Measurements from ENCODE around the gene FAM216B.
"Not testable (repeated sequence)": the region's sequence is repeated elsewhere in the genome, so short reads cannot be mapped to it uniquely, and the experiment has no call there.

The FAM216B gene

GRCh38 chr13:42781352-42781751 lies at the start of gene FAM216B:
Gene FAM216B (plus strand): TSS chr13:42781584. CDS start chr13:42784068, 2,484 bp downstream.
- DNase-seq = no peak

- no peak for DNase-seq
Measured at GRCh38 chr13:42732073-42732472, 49.3 kb upstream of the FAM216B start.

GRCh38 chr13:42733046-42733445 lies 48.3 kb upstream of the FAM216B start:
- no peak for DNase-seq

GRCh38 chr13:42735010-42735409 lies 46.4 kb upstream of the FAM216B start:
- DNase-seq = no peak

GRCh38 chr13:42740753-42741152 lies 40.6 kb upstream of the FAM216B start:
- no peak for DNase-seq

- DNase-seq = no peak
Measured at GRCh38 chr13:42741914-42742313, 39.5 kb upstream of the FAM216B start.

GRCh38 chr13:42745655-42746054 lies 35.7 kb upstream of the FAM216B start:
- DNase-seq = no peak

GRCh38 chr13:42746866-42747265 lies 34.5 kb upstream of the FAM216B start:
- DNase-seq = no peak

- DNase-seq = no peak
Measured at GRCh38 chr13:42747399-42747873, 33.9 kb upstream of the FAM216B start.

- DNase-seq = no peak
Measured at GRCh38 chr13:42750794-42751193, 30.6 kb upstream of the FAM216B start.

- no peak for DNase-seq
Measured at GRCh38 chr13:42751693-42752092, 29.7 kb upstream of the FAM216B start.

- DNase-seq = no peak
Measured at GRCh38 chr13:42752731-42753130, 28.7 kb upstream of the FAM216B start.

- no peak for DNase-seq
Measured at GRCh38 chr13:42753697-42754096, 27.7 kb upstream of the FAM216B start.

GRCh38 chr13:42754801-42755510 lies 26.4 kb upstream of the FAM216B start:
- DNase-seq = no peak

- no peak for DNase-seq
Measured at GRCh38 chr13:42757678-42758420, 23.5 kb upstream of the FAM216B start.

GRCh38 chr13:42758515-42758914 lies 22.9 kb upstream of the FAM216B start:
- DNase-seq = no peak

- no peak for DNase-seq
Measured at GRCh38 chr13:42760951-42761350, 20.4 kb upstream of the FAM216B start.

- no peak for DNase-seq
Measured at GRCh38 chr13:42762251-42762650, 19.1 kb upstream of the FAM216B start.

GRCh38 chr13:42762917-42763316 lies 18.5 kb upstream of the FAM216B start:
- no peak for DNase-seq

- no peak for DNase-seq
Measured at GRCh38 chr13:42766016-42766415, 15.4 kb upstream of the FAM216B start.

GRCh38 chr13:42769650-42770049 lies 11.7 kb upstream of the FAM216B start:
- no peak for DNase-seq

GRCh38 chr13:42776558-42776957 lies 4.8 kb upstream of the FAM216B start:
- DNase-seq = not testable (repeated sequence)

- DNase-seq = no peak
Measured at GRCh38 chr13:42777467-42777866, 3.9 kb upstream of the FAM216B start.

GRCh38 chr13:42780044-42780443 lies 1.3 kb upstream of the FAM216B start:
- DNase-seq = no peak
